ENCODE measurements around the gene METTL27.

- no peak for TF ChIP-seq POLR2A (IDR thresholded peaks at IDR 0.05)
- TF ChIP-seq, protein P1, sequence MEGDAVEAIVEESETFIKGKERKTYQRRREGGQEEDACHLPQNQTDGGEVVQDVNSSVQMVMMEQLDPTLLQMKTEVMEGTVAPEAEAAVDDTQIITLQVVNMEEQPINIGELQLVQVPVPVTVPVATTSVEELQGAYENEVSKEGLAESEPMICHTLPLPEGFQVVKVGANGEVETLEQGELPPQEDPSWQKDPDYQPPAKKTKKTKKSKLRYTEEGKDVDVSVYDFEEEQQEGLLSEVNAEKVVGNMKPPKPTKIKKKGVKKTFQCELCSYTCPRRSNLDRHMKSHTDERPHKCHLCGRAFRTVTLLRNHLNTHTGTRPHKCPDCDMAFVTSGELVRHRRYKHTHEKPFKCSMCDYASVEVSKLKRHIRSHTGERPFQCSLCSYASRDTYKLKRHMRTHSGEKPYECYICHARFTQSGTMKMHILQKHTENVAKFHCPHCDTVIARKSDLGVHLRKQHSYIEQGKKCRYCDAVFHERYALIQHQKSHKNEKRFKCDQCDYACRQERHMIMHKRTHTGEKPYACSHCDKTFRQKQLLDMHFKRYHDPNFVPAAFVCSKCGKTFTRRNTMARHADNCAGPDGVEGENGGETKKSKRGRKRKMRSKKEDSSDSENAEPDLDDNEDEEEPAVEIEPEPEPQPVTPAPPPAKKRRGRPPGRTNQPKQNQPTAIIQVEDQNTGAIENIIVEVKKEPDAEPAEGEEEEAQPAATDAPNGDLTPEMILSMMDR (IDR thresholded peaks at IDR 0.05), result no peak
These were observed 34.7 kb upstream of the METTL27 start for GRCh38 chr7:73876973-73877372.
